Measurements from ENCODE around the gene KMT2B. TPM values are rescaled to one million over a fixed set of nuclear protein-coding genes. Genes with fewer than 3 reads are reported as not detected.

KMT2B gene
- polyA plus RNA-seq, 2 of the 4 experiments (the other 2 are of a cell fraction), result 17.8 to 39.4 TPM

GRCh38 chr19:35787227-35787799, 69.5 kb downstream of the KMT2B start:
- CTCF ChIA-PET, result interaction anchor here (0.8 to 5.9 kb wide), 4 partner anchors 10 to 93 kb away, joined by 3 to 23 read pairs (median 4); no protein-coding TSS in a partner anchor
- 69% methylated on average over 11 of the region's 15 CpGs for WGBS (ENCODE audit: missing lambda C conversion rate)
- ATAC-seq, result no peak

More at GRCh38 chr19:35787227-35787799, 69.5 kb downstream of the KMT2B start:
- no peak for TF ChIP-seq RARB (CRISPR knock-in tag; IDR thresholded peaks at IDR 0.05)
- POLR2A ChIA-PET, result interaction anchor here (0.7 kb wide), 1 partner anchor 24 kb away, joined by 5 read pairs; no protein-coding TSS in a partner anchor
- no peak overlapping the region for H3K27ac ChIP-seq
- no peak overlapping the region for H3K4me2 ChIP-seq
- H3K9me3 ChIP-seq, result no peaks in the 10 kb centered on the region
- no peak overlapping the region for H3K4me3 ChIP-seq
- H3K4me1 ChIP-seq, result no peaks in the 10 kb centered on the region
- DNase-seq (ENCODE audit: low read depth in 1 of 2, low spot score in 1 of 2), result no peak
- no peak for FAIRE-seq

Other genes with a start within 250 kb of the KMT2B start
- gene KRTDAP, start 227.5 kb upstream of the KMT2B start, polyA plus RNA-seq (2011; rRNA removed), result not detected in 2 replicates
- gene KRTDAP, start 227.5 kb upstream of the KMT2B start, polyA plus RNA-seq (2017; fragmentation: RNase III; extraction: RNeasy Plus Mini Kit Qiagen cat#74134 plus additional on column Dnase treatment), result not detected in 3 replicates
- 18.0 and 21.5 TPM in 2 replicates for gene DMKN, start 204.4 kb upstream of the KMT2B start, polyA plus RNA-seq (2011; rRNA removed)
- gene DMKN, start 204.4 kb upstream of the KMT2B start, polyA plus RNA-seq (2017; fragmentation: RNase III; extraction: RNeasy Plus Mini Kit Qiagen cat#74134 plus additional on column Dnase treatment), result 37.0 to 41.6 TPM (median 40.6 TPM) in 3 replicates
- 0.28 TPM in 2 replicates for gene SBSN, start 189.7 kb upstream of the KMT2B start, polyA plus RNA-seq (2011; rRNA removed)
- gene SBSN, start 189.7 kb upstream of the KMT2B start, polyA plus RNA-seq (2017; fragmentation: RNase III; extraction: RNeasy Plus Mini Kit Qiagen cat#74134 plus additional on column Dnase treatment), result 0.67 to 1.1 TPM (median 0.89 TPM) in 3 replicates
- not detected in 2 replicates for gene GAPDHS, start 184.5 kb upstream of the KMT2B start, polyA plus RNA-seq (2011; rRNA removed)
- not detected in 3 replicates for gene GAPDHS, start 184.5 kb upstream of the KMT2B start, polyA plus RNA-seq (2017; fragmentation: RNase III; extraction: RNeasy Plus Mini Kit Qiagen cat#74134 plus additional on column Dnase treatment)
- gene TMEM147, start 172.4 kb upstream of the KMT2B start, polyA plus RNA-seq (2011; rRNA removed), result 335 and 446 TPM in 2 replicates
- 257 to 282 TPM (median 257 TPM) in 3 replicates for gene TMEM147, start 172.4 kb upstream of the KMT2B start, polyA plus RNA-seq (2017; fragmentation: RNase III; extraction: RNeasy Plus Mini Kit Qiagen cat#74134 plus additional on column Dnase treatment)
- not detected in 2 replicates for gene ATP4A, start 154.3 kb upstream of the KMT2B start, polyA plus RNA-seq (2011; rRNA removed)
- 0.05 TPM in 1 of 3 replicates, not detected in the others for gene ATP4A, start 154.3 kb upstream of the KMT2B start, polyA plus RNA-seq (2017; fragmentation: RNase III; extraction: RNeasy Plus Mini Kit Qiagen cat#74134 plus additional on column Dnase treatment)
- not detected in 2 replicates for gene PMIS2, start 131.8 kb upstream of the KMT2B start, polyA plus RNA-seq (2011; rRNA removed)
- not detected in 3 replicates for gene PMIS2, start 131.8 kb upstream of the KMT2B start, polyA plus RNA-seq (2017; fragmentation: RNase III; extraction: RNeasy Plus Mini Kit Qiagen cat#74134 plus additional on column Dnase treatment)
- 7.2 and 7.3 TPM in 2 replicates for gene HAUS5, start 105.3 kb upstream of the KMT2B start, polyA plus RNA-seq (2011; rRNA removed)
- 16.0 to 17.6 TPM (median 16.1 TPM) in 3 replicates for gene HAUS5, start 105.3 kb upstream of the KMT2B start, polyA plus RNA-seq (2017; fragmentation: RNase III; extraction: RNeasy Plus Mini Kit Qiagen cat#74134 plus additional on column Dnase treatment)
- gene RBM42, start 89.0 kb upstream of the KMT2B start, polyA plus RNA-seq (2011; rRNA removed), result 62.1 and 80.4 TPM in 2 replicates
- 124 to 131 TPM (median 128 TPM) in 3 replicates for gene RBM42, start 89.0 kb upstream of the KMT2B start, polyA plus RNA-seq (2017; fragmentation: RNase III; extraction: RNeasy Plus Mini Kit Qiagen cat#74134 plus additional on column Dnase treatment)
- gene ETV2, start 76.3 kb upstream of the KMT2B start, polyA plus RNA-seq (2011; rRNA removed), result 0.15 and 0.36 TPM in 2 replicates
- gene ETV2, start 76.3 kb upstream of the KMT2B start, polyA plus RNA-seq (2017; fragmentation: RNase III; extraction: RNeasy Plus Mini Kit Qiagen cat#74134 plus additional on column Dnase treatment), result 1.1 to 1.3 TPM (median 1.1 TPM) in 3 replicates
- gene COX6B1, start 69.7 kb upstream of the KMT2B start, polyA plus RNA-seq (2011; rRNA removed), result 749 and 1,115 TPM in 2 replicates
- gene COX6B1, start 69.7 kb upstream of the KMT2B start, polyA plus RNA-seq (2017; fragmentation: RNase III; extraction: RNeasy Plus Mini Kit Qiagen cat#74134 plus additional on column Dnase treatment), result 1,179 to 1,276 TPM (median 1,260 TPM) in 3 replicates
- 0.78 and 1.4 TPM in 2 replicates for gene UPK1A, start 51.5 kb upstream of the KMT2B start, polyA plus RNA-seq (2011; rRNA removed)
- 0.37 to 0.44 TPM (median 0.39 TPM) in 3 replicates for gene UPK1A, start 51.5 kb upstream of the KMT2B start, polyA plus RNA-seq (2017; fragmentation: RNase III; extraction: RNeasy Plus Mini Kit Qiagen cat#74134 plus additional on column Dnase treatment)
- not detected in 2 replicates for gene ZBTB32, start 13.4 kb upstream of the KMT2B start, polyA plus RNA-seq (2011; rRNA removed)
- not detected in 3 replicates for gene ZBTB32, start 13.4 kb upstream of the KMT2B start, polyA plus RNA-seq (2017; fragmentation: RNase III; extraction: RNeasy Plus Mini Kit Qiagen cat#74134 plus additional on column Dnase treatment)
- 5.7 and 6.4 TPM in 2 replicates for gene IGFLR1, start 24.4 kb downstream of the KMT2B start, polyA plus RNA-seq (2011; rRNA removed)
- 13.4 to 15.9 TPM (median 14.4 TPM) in 3 replicates for gene IGFLR1, start 24.4 kb downstream of the KMT2B start, polyA plus RNA-seq (2017; fragmentation: RNase III; extraction: RNeasy Plus Mini Kit Qiagen cat#74134 plus additional on column Dnase treatment)
- 29.6 and 41.1 TPM in 2 replicates for gene U2AF1L4, start 27.4 kb downstream of the KMT2B start, polyA plus RNA-seq (2011; rRNA removed)
- 39.0 to 45.6 TPM (median 42.8 TPM) in 3 replicates for gene U2AF1L4, start 27.4 kb downstream of the KMT2B start, polyA plus RNA-seq (2017; fragmentation: RNase III; extraction: RNeasy Plus Mini Kit Qiagen cat#74134 plus additional on column Dnase treatment)
- gene PSENEN, start 27.6 kb downstream of the KMT2B start, polyA plus RNA-seq (2011; rRNA removed), result 111 and 133 TPM in 2 replicates
- 191 to 203 TPM (median 197 TPM) in 3 replicates for gene PSENEN, start 27.6 kb downstream of the KMT2B start, polyA plus RNA-seq (2017; fragmentation: RNase III; extraction: RNeasy Plus Mini Kit Qiagen cat#74134 plus additional on column Dnase treatment)
- 8.1 and 11.5 TPM in 2 replicates for gene LIN37, start 30.6 kb downstream of the KMT2B start, polyA plus RNA-seq (2011; rRNA removed)
- 20.4 to 23.1 TPM (median 22.0 TPM) in 3 replicates for gene LIN37, start 30.6 kb downstream of the KMT2B start, polyA plus RNA-seq (2017; fragmentation: RNase III; extraction: RNeasy Plus Mini Kit Qiagen cat#74134 plus additional on column Dnase treatment)
- gene HSPB6, start 39.0 kb downstream of the KMT2B start, polyA plus RNA-seq (2011; rRNA removed), result 0.12 and 0.16 TPM in 2 replicates
- 0.11 to 0.28 TPM (median 0.26 TPM) in 3 replicates for gene HSPB6, start 39.0 kb downstream of the KMT2B start, polyA plus RNA-seq (2017; fragmentation: RNase III; extraction: RNeasy Plus Mini Kit Qiagen cat#74134 plus additional on column Dnase treatment)
- 19.5 and 30.8 TPM in 2 replicates for gene PROSER3, start 40.2 kb downstream of the KMT2B start, polyA plus RNA-seq (2011; rRNA removed)
- gene PROSER3, start 40.2 kb downstream of the KMT2B start, polyA plus RNA-seq (2017; fragmentation: RNase III; extraction: RNeasy Plus Mini Kit Qiagen cat#74134 plus additional on column Dnase treatment), result 24.4 to 27.6 TPM (median 25.3 TPM) in 3 replicates
- gene ARHGAP33, start 57.6 kb downstream of the KMT2B start, polyA plus RNA-seq (2011; rRNA removed), result 0.84 and 2.1 TPM in 2 replicates
- gene ARHGAP33, start 57.6 kb downstream of the KMT2B start, polyA plus RNA-seq (2017; fragmentation: RNase III; extraction: RNeasy Plus Mini Kit Qiagen cat#74134 plus additional on column Dnase treatment), result 4.6 to 7.7 TPM (median 6.1 TPM) in 3 replicates
- 0.86 and 0.92 TPM in 2 replicates for gene PRODH2, start 94.8 kb downstream of the KMT2B start, polyA plus RNA-seq (2011; rRNA removed)
- 0.55 to 1.0 TPM (median 0.73 TPM) in 3 replicates for gene PRODH2, start 94.8 kb downstream of the KMT2B start, polyA plus RNA-seq (2017; fragmentation: RNase III; extraction: RNeasy Plus Mini Kit Qiagen cat#74134 plus additional on column Dnase treatment)
- 0.27 and 0.30 TPM in 2 replicates for gene NPHS1, start 134.5 kb downstream of the KMT2B start, polyA plus RNA-seq (2011; rRNA removed)
- gene NPHS1, start 134.5 kb downstream of the KMT2B start, polyA plus RNA-seq (2017; fragmentation: RNase III; extraction: RNeasy Plus Mini Kit Qiagen cat#74134 plus additional on column Dnase treatment), result 0.16 to 0.27 TPM (median 0.21 TPM) in 3 replicates
- 0.26 and 0.34 TPM in 2 replicates for gene KIRREL2, start 138.9 kb downstream of the KMT2B start, polyA plus RNA-seq (2011; rRNA removed)
- 0.21 to 0.75 TPM (median 0.54 TPM) in 3 replicates for gene KIRREL2, start 138.9 kb downstream of the KMT2B start, polyA plus RNA-seq (2017; fragmentation: RNase III; extraction: RNeasy Plus Mini Kit Qiagen cat#74134 plus additional on column Dnase treatment)
- 55.3 and 60.4 TPM in 2 replicates for gene APLP1, start 150.6 kb downstream of the KMT2B start, polyA plus RNA-seq (2011; rRNA removed)
- gene APLP1, start 150.6 kb downstream of the KMT2B start, polyA plus RNA-seq (2017; fragmentation: RNase III; extraction: RNeasy Plus Mini Kit Qiagen cat#74134 plus additional on column Dnase treatment), result 52.1 to 54.8 TPM (median 54.7 TPM) in 3 replicates
- gene NFKBID, start 182.5 kb downstream of the KMT2B start, polyA plus RNA-seq (2011; rRNA removed), result 4.0 and 4.1 TPM in 2 replicates
- 8.5 to 14.8 TPM (median 9.6 TPM) in 3 replicates for gene NFKBID, start 182.5 kb downstream of the KMT2B start, polyA plus RNA-seq (2017; fragmentation: RNase III; extraction: RNeasy Plus Mini Kit Qiagen cat#74134 plus additional on column Dnase treatment)
- gene HCST, start 184.5 kb downstream of the KMT2B start, polyA plus RNA-seq (2011; rRNA removed), result 0.19 TPM in 1 of 2 replicates, not detected in the other
- 0.49 to 0.69 TPM in 2 of 3 replicates, not detected in the other for gene HCST, start 184.5 kb downstream of the KMT2B start, polyA plus RNA-seq (2017; fragmentation: RNase III; extraction: RNeasy Plus Mini Kit Qiagen cat#74134 plus additional on column Dnase treatment)
- not detected in 2 replicates for gene TYROBP, start 190.3 kb downstream of the KMT2B start, polyA plus RNA-seq (2011; rRNA removed)
- 0.21 TPM in 1 of 3 replicates, not detected in the others for gene TYROBP, start 190.3 kb downstream of the KMT2B start, polyA plus RNA-seq (2017; fragmentation: RNase III; extraction: RNeasy Plus Mini Kit Qiagen cat#74134 plus additional on column Dnase treatment)
- gene LRFN3, start 218.4 kb downstream of the KMT2B start, polyA plus RNA-seq (2011; rRNA removed), result 2.4 and 3.1 TPM in 2 replicates
- 12.8 to 17.1 TPM (median 16.6 TPM) in 3 replicates for gene LRFN3, start 218.4 kb downstream of the KMT2B start, polyA plus RNA-seq (2017; fragmentation: RNase III; extraction: RNeasy Plus Mini Kit Qiagen cat#74134 plus additional on column Dnase treatment)

Measured in A549 (cell line).